Activated naive CD4-positive, alpha-beta T cell treated with anti-CD3 and anti-CD28 coated beads for 36 hours (primary cell): Measurements from ENCODE around the gene SOWAHA. TPM values are rescaled to one million over a fixed set of nuclear protein-coding genes. Genes with fewer than 3 reads are reported as not detected.
"Not testable (repeated sequence)": the region's sequence is repeated elsewhere in the genome, so short reads cannot be mapped to it uniquely, and the experiment has no call there.

Experiments
- CTCF ChIA-PET: fragments of 350-600 bp; sonication (Branson Sonifier 250); formaldehyde crosslinking; loops from one replicate; lab custom pipeline; 2021; ENCODE audit warnings: antibody characterized with exemption; lab: Charles Lee
- DNase-seq: peaks from one replicate; pipeline ENCODE4 v3.0.0-alpha.2; 2020
- H3K27ac Mint-ChIP-seq: one replicate; pipeline ENCODE4 v1.8.0; 2021; ENCODE audit warnings: mild to moderate bottlenecking, mixed read lengths
- H3K27me3 Mint-ChIP-seq: one replicate; pipeline ENCODE4 v1.8.0; 2021; ENCODE audit warnings: low read depth, mixed read lengths
- H3K36me3 Mint-ChIP-seq: one replicate; pipeline ENCODE4 v1.8.0; 2021; ENCODE audit warnings: low read depth, mixed read lengths
- H3K4me1 Mint-ChIP-seq: one replicate; pipeline ENCODE4 v1.8.0; 2021; ENCODE audit warnings: low read depth, mixed read lengths
- H3K4me3 Mint-ChIP-seq: one replicate; pipeline ENCODE4 v1.8.0; 2021; ENCODE audit warnings: mild to moderate bottlenecking, moderate library complexity, mixed read lengths
- H3K9me3 Mint-ChIP-seq: one replicate; pipeline ENCODE4 v1.8.0; 2021; ENCODE audit warnings: mixed read lengths
- intact Hi-C: fragments of 100-400 bp; cut with micrococcal nuclease; formaldehyde crosslinking; loops from one replicate; pipeline ENCODE4 v1.15.1; 2023
- total RNA-seq, 2 experiments: library from RNA; stranded (reverse); gene quantifications; one replicate each; pipeline ENCODE4 v1.2.3, GENCODE V29; 2021

Gene SOWAHA
- total RNA-seq, 2 experiments from 2014 or later: not detected

- intact Hi-C loops: no loop called here
- H3K4me1 Mint-ChIP-seq: peaks cover 2% of the 10 kb centered on the region
- H3K4me3 Mint-ChIP-seq: no peak overlapping the region
- H3K9me3 Mint-ChIP-seq: no peaks in the 10 kb centered on the region
- H3K27ac Mint-ChIP-seq: no peak overlapping the region
- no peaks in the 10 kb centered on the region for H3K36me3 Mint-ChIP-seq
- CTCF ChIA-PET: interaction anchor here (1.1 kb wide), 1 partner anchor 20 kb away, joined by 3 read pairs; no protein-coding TSS in a partner anchor
- no peak for DNase-seq
- no peaks in the 10 kb centered on the region for H3K27me3 Mint-ChIP-seq
Measured at GRCh38 chr5:132849347-132849746, 36.2 kb downstream of the SOWAHA start.

DNA sequence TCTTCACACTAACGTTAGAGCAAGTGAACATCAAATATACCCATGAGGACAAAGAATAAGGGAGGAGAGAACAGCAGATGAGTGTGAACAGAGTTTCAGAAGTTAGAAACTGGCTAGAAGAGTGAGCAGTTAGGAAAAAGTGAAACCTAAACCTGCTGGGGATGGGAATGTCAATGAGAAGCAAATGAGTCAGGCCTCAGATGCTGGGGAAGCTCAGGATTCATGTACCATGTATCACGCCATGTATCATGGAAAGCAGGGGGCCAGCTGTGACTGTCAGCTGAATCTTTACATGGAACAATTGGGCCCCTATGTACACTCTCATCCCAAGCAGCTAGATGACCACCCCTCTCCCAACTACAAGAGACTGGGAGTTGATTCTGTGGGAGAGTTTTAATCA is 37.0 kb downstream of the SOWAHA start:
- no peaks in the 10 kb centered on the region for H3K27me3 Mint-ChIP-seq
- DNase-seq: no peak
- no peak overlapping the region for H3K27ac Mint-ChIP-seq
- no peaks in the 10 kb centered on the region for H3K9me3 Mint-ChIP-seq
- intact Hi-C loops: no loop called here
- H3K36me3 Mint-ChIP-seq: no peaks in the 10 kb centered on the region
- H3K4me3 Mint-ChIP-seq: no peak overlapping the region
- peaks cover 2% of the 10 kb centered on the region for H3K4me1 Mint-ChIP-seq
- CTCF ChIA-PET: interaction anchor here (0.6 to 0.8 kb wide), 2 partner anchors 26 to 733 kb away, joined by 3 to 4 read pairs; no protein-coding TSS in a partner anchor

- Mint-ChIP-seq H3K36me3 (no peaks in the 10 kb centered on the region), H3K27me3 (peaks cover 3% of the 10 kb centered on the region), H3K27ac (no peak overlapping the region), H3K9me3 (no peaks in the 10 kb centered on the region), H3K4me3 (no peak overlapping the region), H3K4me1 (peaks cover 2% of the 10 kb centered on the region)
- DNase-seq: no peak
- intact Hi-C loops: no loop called here
- CTCF ChIA-PET: no interaction called here
Measured at GRCh38 chr5:132853323-132853722, 40.2 kb downstream of the SOWAHA start.

DNA sequence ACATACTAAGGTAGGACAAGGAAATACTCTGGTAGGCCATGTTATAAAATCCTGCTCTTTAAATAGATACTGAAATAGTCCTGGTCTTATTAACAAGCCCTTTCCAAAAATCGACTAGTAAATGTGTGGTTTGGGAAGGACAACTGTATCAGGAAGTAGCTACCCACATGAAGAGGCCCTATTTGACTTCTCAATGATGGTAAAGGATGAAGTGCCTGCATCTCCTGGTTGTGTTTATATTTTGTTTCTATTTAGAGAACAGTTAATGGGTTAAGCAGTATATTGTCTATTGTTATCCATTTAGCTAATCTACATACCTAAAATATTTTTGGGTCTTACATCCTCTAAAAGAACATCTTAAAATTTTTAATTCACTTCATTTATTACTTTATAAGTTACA is 40.7 kb downstream of the SOWAHA start:
- CTCF ChIA-PET: interaction anchor here (1.1 kb wide), 1 partner anchor 34 kb away, joined by 3 read pairs; no protein-coding TSS in a partner anchor
- no peak overlapping the region for H3K27ac Mint-ChIP-seq

GRCh38 chr5:132854301-132854700 is 41.2 kb downstream of the SOWAHA start:
- Mint-ChIP-seq H3K9me3 (no peaks in the 10 kb centered on the region), H3K4me1 (peaks cover 2% of the 10 kb centered on the region), H3K36me3 (no peaks in the 10 kb centered on the region), H3K4me3 (no peak overlapping the region), H3K27ac (no peak overlapping the region), H3K27me3 (peaks cover 3% of the 10 kb centered on the region)
- intact Hi-C loops: no loop called here
- CTCF ChIA-PET: interaction anchor here (1.1 kb wide), 1 partner anchor 34 kb away, joined by 3 read pairs; no protein-coding TSS in a partner anchor
- DNase-seq: no peak

More for the DNA sequence above, 40.7 kb downstream of the SOWAHA start:
- no peak overlapping the region for H3K4me3 Mint-ChIP-seq
- H3K27me3 Mint-ChIP-seq: peaks cover 3% of the 10 kb centered on the region
- no peak for DNase-seq
- H3K9me3 Mint-ChIP-seq: no peaks in the 10 kb centered on the region
- H3K36me3 Mint-ChIP-seq: no peaks in the 10 kb centered on the region
- H3K4me1 Mint-ChIP-seq: peaks cover 2% of the 10 kb centered on the region
- intact Hi-C loops: no loop called here

DNA sequence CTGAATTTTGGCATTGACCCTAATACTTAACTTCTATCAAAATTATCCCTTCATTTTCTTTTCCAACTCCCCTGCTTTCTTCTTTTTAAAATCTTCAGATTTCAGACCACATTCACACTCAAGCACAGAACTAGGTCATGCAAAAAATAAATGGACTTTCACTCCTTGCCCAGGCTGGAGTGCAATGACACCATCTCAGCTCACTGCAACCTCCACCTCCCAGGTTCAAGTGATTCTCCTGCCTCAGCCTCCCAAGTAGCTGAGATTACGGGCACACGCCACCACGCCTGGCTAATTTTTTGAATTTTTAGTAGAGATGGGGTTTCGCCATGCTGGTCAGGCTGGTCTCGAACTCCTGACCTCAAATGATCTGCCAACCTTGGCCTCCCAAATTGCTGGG is 41.9 kb downstream of the SOWAHA start:
- CTCF ChIA-PET: interaction anchor here (0.9 to 1.1 kb wide), 2 partner anchors 28 to 35 kb away, joined by 3 read pairs; no protein-coding TSS in a partner anchor
- intact Hi-C loops, H3K27ac Mint-ChIP-seq, H3K9me3 Mint-ChIP-seq, H3K4me1 Mint-ChIP-seq, H3K4me3 Mint-ChIP-seq, DNase-seq, H3K27me3 Mint-ChIP-seq, H3K36me3 Mint-ChIP-seq: not testable (repeated sequence)

DNA sequence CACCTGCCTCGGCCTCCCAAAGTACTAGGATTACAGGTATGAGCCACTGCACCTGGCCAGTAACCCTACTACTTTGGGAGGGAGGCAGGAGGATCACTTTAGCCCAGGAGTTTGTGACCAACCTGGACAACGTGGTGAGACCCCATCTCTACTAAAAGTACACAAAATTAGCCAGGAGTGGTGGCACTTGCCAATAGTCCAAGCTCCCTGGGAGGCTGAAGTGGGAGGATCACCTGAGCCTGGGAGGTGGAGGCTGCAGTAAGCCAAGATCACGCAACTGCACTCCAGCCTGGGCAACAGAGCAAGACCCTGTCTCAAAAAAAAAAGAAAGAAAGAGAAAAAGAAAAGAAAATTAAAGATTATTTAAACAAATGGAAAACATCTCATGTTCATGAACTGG is 42.9 kb downstream of the SOWAHA start:
- Mint-ChIP-seq H3K27me3 (peaks cover 3% of the 10 kb centered on the region), H3K36me3 (no peaks in the 10 kb centered on the region), H3K27ac (no peak overlapping the region), H3K4me3 (no peak overlapping the region), H3K9me3 (no peaks in the 10 kb centered on the region), H3K4me1 (peaks cover 2% of the 10 kb centered on the region)
- intact Hi-C loops: no loop called here
- CTCF ChIA-PET: no interaction called here
- DNase-seq: no peak

DNA sequence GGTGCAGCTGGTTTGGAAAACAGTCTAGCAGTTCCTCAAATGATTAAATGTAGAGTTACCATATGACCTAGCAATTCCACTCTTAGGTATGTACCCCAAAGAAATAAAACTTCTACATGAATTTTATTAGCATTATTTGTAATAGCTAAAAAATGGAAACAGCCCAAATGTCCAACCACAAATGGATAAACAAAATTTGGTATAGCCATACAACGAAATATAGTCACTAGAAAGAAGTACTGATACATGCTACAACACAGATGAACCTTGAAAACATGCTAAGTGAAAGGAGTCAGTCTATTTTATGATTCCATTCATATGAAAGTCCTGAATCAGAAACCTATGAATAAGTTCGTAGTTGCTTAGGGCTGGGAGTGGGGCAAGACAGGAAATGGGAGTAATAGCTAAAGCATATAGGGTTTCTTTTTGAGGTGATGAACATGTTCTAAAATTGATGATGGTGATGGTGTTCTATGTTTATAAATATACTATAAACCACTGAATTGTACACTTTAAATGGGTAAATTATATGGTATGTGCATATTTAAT is 46.9 kb downstream of the SOWAHA start:
- no peaks in the 10 kb centered on the region for H3K9me3 Mint-ChIP-seq
- intact Hi-C loops: loop anchor here (10.0 kb wide), 1 partner anchor 1365 kb away; the partner anchor contains the start of gene PPP2CA
- no peak overlapping the region for H3K4me3 Mint-ChIP-seq
- no peak overlapping the region for H3K27ac Mint-ChIP-seq
- DNase-seq: no peak
- H3K36me3 Mint-ChIP-seq: no peaks in the 10 kb centered on the region
- H3K4me1 Mint-ChIP-seq: no peaks in the 10 kb centered on the region
- CTCF ChIA-PET: interaction anchor here (1.2 kb wide), 1 partner anchor 23 kb away, joined by 5 read pairs; no protein-coding TSS in a partner anchor
- H3K27me3 Mint-ChIP-seq: peaks cover 3% of the 10 kb centered on the region

DNA sequence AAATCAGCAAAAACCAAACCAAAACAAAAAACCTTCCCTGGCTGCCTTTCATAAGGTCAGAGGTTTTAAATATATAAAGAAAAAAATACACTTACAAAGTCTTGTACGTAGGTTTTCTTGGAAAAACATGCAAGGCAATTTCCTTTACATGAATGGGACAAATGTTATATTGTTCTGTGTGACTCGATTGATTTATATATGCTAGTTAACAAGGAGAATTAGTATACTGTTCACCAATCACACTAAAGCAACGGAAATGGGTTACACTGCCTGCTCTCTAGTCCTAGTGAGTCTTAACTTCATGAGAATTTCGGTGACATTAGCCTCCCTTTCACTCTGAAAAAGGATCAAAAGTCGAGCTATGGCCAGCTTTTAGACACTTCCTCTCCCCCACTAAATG is 47.6 kb downstream of the SOWAHA start:
- intact Hi-C loops: loop anchor here (10.0 kb wide), 1 partner anchor 1364 kb away; the partner anchor contains the start of gene PPP2CA
- CTCF ChIA-PET: interaction anchor here (1.2 to 1.4 kb wide), 2 partner anchors 15 to 23 kb away, joined by 5 read pairs; no protein-coding TSS in a partner anchor
- no peak overlapping the region for H3K27ac Mint-ChIP-seq
- DNase-seq: no peak
- H3K4me3 Mint-ChIP-seq: no peak overlapping the region
- H3K9me3 Mint-ChIP-seq: no peaks in the 10 kb centered on the region
- no peaks in the 10 kb centered on the region for H3K36me3 Mint-ChIP-seq
- H3K27me3 Mint-ChIP-seq: peaks cover 3% of the 10 kb centered on the region
- peaks cover 5% of the 10 kb centered on the region for H3K4me1 Mint-ChIP-seq

GRCh38 chr5:132865668-132866341 is 52.7 kb downstream of the SOWAHA start:
- H3K9me3 Mint-ChIP-seq: no peaks in the 10 kb centered on the region
- CTCF ChIA-PET: interaction anchor here (0.6 to 1.6 kb wide), 3 partner anchors 37 to 497 kb away, joined by 3 to 5 read pairs (median 4); no protein-coding TSS in a partner anchor
- intact Hi-C loops: loop anchor here (1.0 to 10.0 kb wide), 9 partner anchors 36 to 1359 kb away; partner anchors contain the start of genes AFF4, KIF3A, PPP2CA and RAD50
- H3K4me1 Mint-ChIP-seq: peaks cover 27% of the 10 kb centered on the region
- H3K27ac Mint-ChIP-seq: peak overlapping the region; percentile 97
- H3K36me3 Mint-ChIP-seq: peaks cover 24% of the 10 kb centered on the region
- no peaks in the 10 kb centered on the region for H3K27me3 Mint-ChIP-seq
- peak overlapping the region; percentile 99 for H3K4me3 Mint-ChIP-seq
- no peak for DNase-seq
